T-cell (primary cell): ENCODE measurements around the gene AGAP1. TPM values are rescaled to one million over a fixed set of nuclear protein-coding genes. Genes with fewer than 3 reads are reported as not detected.
A peak's percentile ranks its signal among the peaks of the same experiment; 100 is the strongest.

Source experiments
- ATAC-seq, 4 experiments: fragments of 200-7000 bp in 3 of 4; fragments of 150-1000 bp in 1 of 4; cut with Tn5 transposase; replicated peaks in 1 of 4; 1 replicate in 3 of 4; 2 replicates in 1 of 4; pipeline ENCODE4 v1.10.0; 2021; ENCODE audit warnings: moderate library complexity in 3 of 4, mild to moderate bottlenecking in 2 of 4, moderate number of reproducible peaks in 1 of 4
- CTCF ChIA-PET, 2 donors: fragments of 300-600 bp; sonication (Branson Sonifier 250); formaldehyde crosslinking; loops; one replicate each; lab custom pipeline; 2022; ENCODE audit warnings: antibody characterized with exemption in 2 of 2; lab: Charles Lee
- POLR2A ChIA-PET, 2 donors: fragments of 300-600 bp; sonication (Branson Sonifier 250); formaldehyde crosslinking; loops; one replicate each; lab custom pipeline; 2022; ENCODE audit warnings: antibody characterized with exemption in 2 of 2; lab: Charles Lee
- DNase-seq, 35 experiments: peaks; one replicate each; pipeline versions ENCODE4 v3.0.0 to v3.0.0-alpha.2; 2013 to 2023
- H3K27ac ChIP-seq: one replicate; pipeline ENCODE4 v1.5.1; 2013; ENCODE audit warnings: low read length
- H3K27me3 ChIP-seq, 2 experiments: replicated peaks in 1 of 2; 1 replicate in 1 of 2; 2 replicates in 1 of 2; pipeline versions ENCODE4 v1.6.1 to v1.7.0; 2013; ENCODE audit warnings: low read length in 1 of 2, mixed read lengths in 1 of 2; ENCODE audit not compliant: control insufficient read depth in 2 of 2, insufficient read depth in 2 of 2; ENCODE audit errors: extremely low read depth in 1 of 2
- H3K36me3 ChIP-seq, 2 donors: 1 replicate in 1 of 2; 2 replicates in 1 of 2; pipeline versions ENCODE4 v1.6.1 to v1.7.0; 2013; ENCODE audit warnings: low read length in 1 of 2; ENCODE audit not compliant: control insufficient read depth in 2 of 2, insufficient read depth in 1 of 2; ENCODE audit errors: extremely low read depth in 1 of 2
- H3K4me1 ChIP-seq, 2 experiments: 1 replicate in 1 of 2; 2 replicates in 1 of 2; pipeline versions ENCODE4 v1.6.1 to v1.7.0; 2013; ENCODE audit warnings: low read length in 2 of 2, mixed read lengths in 1 of 2; ENCODE audit not compliant: insufficient read depth in 2 of 2, control insufficient read depth in 1 of 2; ENCODE audit errors: extremely low read depth in 1 of 2
- H3K4me3 ChIP-seq, 2 donors: 1 replicate in 1 of 2; 2 replicates in 1 of 2; pipeline versions ENCODE4 v1.5.1 to v1.7.0; 2013; ENCODE audit warnings: mild to moderate bottlenecking in 2 of 2, low read length in 1 of 2, moderate library complexity in 1 of 2; ENCODE audit not compliant: control insufficient read depth in 1 of 2; ENCODE audit errors: extremely low read depth in 1 of 2
- H3K9me3 ChIP-seq: 2 replicates; pipeline ENCODE4 v1.7.0; 2013
- H3K27ac Mint-ChIP-seq, 2 donors: one replicate each; pipeline ENCODE4 v1.8.0; 2020 to 2021; ENCODE audit warnings: mild to moderate bottlenecking in 2 of 2, mixed read lengths in 2 of 2
- H3K27me3 Mint-ChIP-seq, 2 donors: one replicate each; pipeline ENCODE4 v1.8.0; 2021 to 2022; ENCODE audit warnings: mixed read lengths in 2 of 2
- H3K36me3 Mint-ChIP-seq: one replicate; pipeline ENCODE4 v1.8.0; 2021; ENCODE audit warnings: mixed read lengths
- H3K4me1 Mint-ChIP-seq, 3 donors: one replicate each; pipeline ENCODE4 v1.8.0; 2020 to 2022; ENCODE audit warnings: mixed read lengths in 3 of 3, mild to moderate bottlenecking in 1 of 3
- H3K4me3 Mint-ChIP-seq, 3 donors: one replicate each; pipeline ENCODE4 v1.8.0; 2020 to 2022; ENCODE audit warnings: mild to moderate bottlenecking in 3 of 3, mixed read lengths in 3 of 3, moderate library complexity in 3 of 3
- H3K9me3 Mint-ChIP-seq, 3 donors: one replicate each; pipeline ENCODE4 v1.8.0; 2020 to 2022; ENCODE audit warnings: mixed read lengths in 3 of 3
- WGBS: methylation state at CpG from one replicate; pipeline ENCODE4 v1.1.5; 2013; ENCODE audit warnings: missing lambda C conversion rate; ENCODE audit not compliant: insufficient coverage; 5-methylcytosine and 5-hydroxymethylcytosine counted together
- total RNA-seq, 35 experiments: library from RNA in 6 of 35; stranded (reverse) in 6 of 35; fragments of 120-200 nt in 1 of 35; gene quantifications; one replicate each; pipeline versions ENCODE4 v1.2.1 to v1.2.4 and lab custom pipeline; 2013 to 2026

AGAP1 gene
- total RNA-seq, 5 donors from 2014 or later (not counting 1 experiment from before 2014, with no cell fraction given): 3.9 to 15.6 (median 5.2) TPM

- DNase-seq (no peak), ATAC-seq (no peak)
- Mint-ChIP-seq H3K9me3 (no peaks in the 10 kb centered on the region), H3K27ac (no peak overlapping the region), H3K36me3 (no peaks in the 10 kb centered on the region), H3K4me1 (no peaks in the 10 kb centered on the region), H3K27me3 (peaks cover 14 to 16% of the 10 kb centered on the region in 2 donors), H3K4me3 (no peak overlapping the region)
- ChIA-PET CTCF (no interaction called here), POLR2A (no interaction called here)
- H3K4me3 ChIP-seq: no peak overlapping the region
- no peaks in the 10 kb centered on the region for H3K9me3 ChIP-seq
- 83% methylated on average over 8 of the region's 15 CpGs for WGBS
- no peaks in the 10 kb centered on the region for H3K36me3 ChIP-seq
- no peak overlapping the region for H3K27ac ChIP-seq
- H3K4me1 ChIP-seq: no peaks in the 10 kb centered on the region
- peaks cover 0 to 8% of the 10 kb centered on the region in 2 experiments for H3K27me3 ChIP-seq
These were observed 280.5 kb downstream of the AGAP1 start for GRCh38 chr2:235774153-235774870.

GRCh38 chr2:235776531-235776930, 282.7 kb downstream of the AGAP1 start:
- H3K9me3 Mint-ChIP-seq: no peaks in the 10 kb centered on the region
- no peak overlapping the region for H3K27ac Mint-ChIP-seq
- no peak overlapping the region for H3K4me3 ChIP-seq
- H3K27me3 ChIP-seq: peaks cover 0 to 8% of the 10 kb centered on the region in 2 experiments
- no peak for DNase-seq
- H3K4me1 Mint-ChIP-seq: no peaks in the 10 kb centered on the region
- no peak overlapping the region for H3K4me3 Mint-ChIP-seq
- H3K27ac ChIP-seq: no peak overlapping the region
- CTCF ChIA-PET: interaction anchor here in 1 of 2 donors (2.0 kb wide), 1 partner anchor 11 kb away, joined by 5 read pairs; no protein-coding TSS in a partner anchor
- WGBS: 91% methylated on average over 14 of the region's 14 CpGs
- H3K27me3 Mint-ChIP-seq: peaks cover 16 to 22% of the 10 kb centered on the region in 2 donors
- H3K36me3 ChIP-seq: no peaks in the 10 kb centered on the region
- no peaks in the 10 kb centered on the region for H3K4me1 ChIP-seq
- POLR2A ChIA-PET: interaction anchor here in 1 of 2 donors (0.6 kb wide), 1 partner anchor 902 kb away, joined by 4 read pairs; no protein-coding TSS in a partner anchor
- H3K36me3 Mint-ChIP-seq: no peaks in the 10 kb centered on the region
- no peak for ATAC-seq
- no peaks in the 10 kb centered on the region for H3K9me3 ChIP-seq

- POLR2A ChIA-PET: no interaction called here
- Histone ChIP-seq H3K4me1 (no peaks in the 10 kb centered on the region), H3K4me3 (no peak overlapping the region), H3K9me3 (no peaks in the 10 kb centered on the region), H3K27ac (no peak overlapping the region), H3K36me3 (no peaks in the 10 kb centered on the region), H3K27me3 (peaks cover 2 to 8% of the 10 kb centered on the region in 2 experiments)
- Mint-ChIP-seq H3K27ac (no peak overlapping the region), H3K36me3 (no peaks in the 10 kb centered on the region), H3K9me3 (no peaks in the 10 kb centered on the region), H3K4me1 (no peaks in the 10 kb centered on the region), H3K4me3 (no peak overlapping the region), H3K27me3 (peaks cover 22 to 31% of the 10 kb centered on the region in 2 donors)
- WGBS: 28% methylated on average over 6 of the region's 8 CpGs
- peak in 31 of 35 experiments; percentile 5 to 59 (median 25) for DNase-seq
- CTCF ChIA-PET: interaction anchor here (1.0 to 1.7 kb wide), 5 partner anchors 9 to 401 kb away, joined by 4 to 9 read pairs (median 5); no protein-coding TSS in a partner anchor
- ATAC-seq: peak in 2 of 4 experiments; percentile 65 to 70
These were observed 285.6 kb downstream of the AGAP1 start for GRCh38 chr2:235779444-235779896.

DNA sequence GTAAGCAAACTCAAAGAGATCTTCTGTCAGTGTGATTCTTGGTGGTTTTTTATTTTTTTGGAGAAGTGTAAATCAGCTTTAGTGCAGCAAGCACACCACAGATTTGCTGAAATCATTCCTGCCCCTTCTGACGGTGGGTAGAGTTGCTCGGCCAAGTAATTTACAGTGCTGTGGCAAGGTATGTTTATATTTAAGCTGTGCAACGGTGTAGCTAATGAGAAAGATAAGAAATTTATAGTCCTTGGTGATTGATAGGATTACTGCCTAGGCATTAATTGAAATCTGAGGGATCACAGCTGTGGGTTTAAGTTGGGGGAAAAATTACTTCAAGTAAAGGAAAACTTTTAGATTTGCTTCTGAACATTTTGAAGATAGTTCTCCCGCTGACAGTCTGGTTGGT, 286.6 kb downstream of the AGAP1 start:
- H3K4me3 ChIP-seq: no peak overlapping the region
- no peak for ATAC-seq
- WGBS: 89% methylated on average over 4 of the region's 4 CpGs
- POLR2A ChIA-PET: no interaction called here
- Mint-ChIP-seq H3K4me1 (no peaks in the 10 kb centered on the region), H3K27ac (no peak overlapping the region), H3K9me3 (no peaks in the 10 kb centered on the region), H3K36me3 (no peaks in the 10 kb centered on the region), H3K27me3 (peaks cover 22 to 31% of the 10 kb centered on the region in 2 donors), H3K4me3 (no peak overlapping the region)
- H3K27me3 ChIP-seq: peaks cover 2 to 8% of the 10 kb centered on the region in 2 experiments
- no peak overlapping the region for H3K27ac ChIP-seq
- no peak for DNase-seq
- CTCF ChIA-PET: interaction anchor here (0.9 kb wide), 2 partner anchors 8 to 15 kb away, joined by 3 to 4 read pairs; no protein-coding TSS in a partner anchor
- no peaks in the 10 kb centered on the region for H3K36me3 ChIP-seq
- no peaks in the 10 kb centered on the region for H3K9me3 ChIP-seq
- no peaks in the 10 kb centered on the region for H3K4me1 ChIP-seq

GRCh38 chr2:235781775-235782174, 287.9 kb downstream of the AGAP1 start:
- Mint-ChIP-seq H3K36me3 (no peaks in the 10 kb centered on the region), H3K27me3 (peaks cover 20 to 26% of the 10 kb centered on the region in 2 donors), H3K9me3 (no peaks in the 10 kb centered on the region), H3K4me3 (no peak overlapping the region), H3K27ac (no peak overlapping the region), H3K4me1 (no peaks in the 10 kb centered on the region)
- ChIA-PET POLR2A (no interaction called here), CTCF (interaction anchor here in 1 of 2 donors (1.0 kb wide), 1 partner anchor 11 kb away, joined by 3 read pairs; no protein-coding TSS in a partner anchor)
- no peaks in the 10 kb centered on the region for H3K9me3 ChIP-seq
- DNase-seq: no peak
- H3K4me1 ChIP-seq: no peaks in the 10 kb centered on the region
- whole genome bisulfite sequencing: 97% methylated on average over 4 of the region's 6 CpGs
- H3K27me3 ChIP-seq: peaks cover 2 to 8% of the 10 kb centered on the region in 2 experiments
- ATAC-seq: no peak
- no peak overlapping the region for H3K4me3 ChIP-seq
- no peaks in the 10 kb centered on the region for H3K36me3 ChIP-seq
- no peak overlapping the region for H3K27ac ChIP-seq

DNA sequence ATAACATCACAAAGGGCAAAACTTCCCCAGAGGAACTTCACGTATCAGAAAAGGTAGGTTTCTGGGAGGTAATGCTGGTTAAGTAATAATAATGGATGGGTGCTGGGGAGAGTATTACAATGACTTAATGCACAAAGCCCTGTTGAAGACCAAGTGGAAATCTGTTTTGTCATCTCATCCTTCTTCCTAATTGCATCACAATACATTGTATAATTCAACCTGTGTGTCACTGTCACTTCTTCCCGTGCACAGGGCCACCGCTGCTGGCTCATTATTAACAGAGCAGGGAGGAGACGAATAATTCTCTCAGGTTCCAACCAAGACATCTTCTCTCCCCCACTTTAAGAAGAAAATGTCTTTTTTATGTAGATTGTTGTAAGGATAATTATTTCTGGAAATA, 290.9 kb downstream of the AGAP1 start:
- peaks cover 12 to 16% of the 10 kb centered on the region in 2 donors for H3K27me3 Mint-ChIP-seq
- ATAC-seq: no peak
- H3K9me3 Mint-ChIP-seq: no peaks in the 10 kb centered on the region
- POLR2A ChIA-PET: no interaction called here
- H3K36me3 Mint-ChIP-seq: no peaks in the 10 kb centered on the region
- no peak overlapping the region for H3K4me3 Mint-ChIP-seq
- no peak for DNase-seq
- Histone ChIP-seq H3K27ac (no peak overlapping the region), H3K27me3 (peaks cover 2 to 3% of the 10 kb centered on the region in 2 experiments), H3K9me3 (no peaks in the 10 kb centered on the region), H3K4me1 (no peaks in the 10 kb centered on the region), H3K4me3 (no peak overlapping the region), H3K36me3 (no peaks in the 10 kb centered on the region)
- WGBS: no CpG with 5 or more reads among the region's 4 CpGs
- peaks cover 0 to 4% (median 0%) of the 10 kb centered on the region in 3 donors for H3K4me1 Mint-ChIP-seq
- no peak overlapping the region for H3K27ac Mint-ChIP-seq
- CTCF ChIA-PET: no interaction called here
